Measurements from ENCODE around the gene COA1.
"Not testable (repeated sequence)": the region's sequence is repeated elsewhere in the genome, so short reads cannot be mapped to it uniquely, and the experiment has no call there.

The COA1 gene

DNA sequence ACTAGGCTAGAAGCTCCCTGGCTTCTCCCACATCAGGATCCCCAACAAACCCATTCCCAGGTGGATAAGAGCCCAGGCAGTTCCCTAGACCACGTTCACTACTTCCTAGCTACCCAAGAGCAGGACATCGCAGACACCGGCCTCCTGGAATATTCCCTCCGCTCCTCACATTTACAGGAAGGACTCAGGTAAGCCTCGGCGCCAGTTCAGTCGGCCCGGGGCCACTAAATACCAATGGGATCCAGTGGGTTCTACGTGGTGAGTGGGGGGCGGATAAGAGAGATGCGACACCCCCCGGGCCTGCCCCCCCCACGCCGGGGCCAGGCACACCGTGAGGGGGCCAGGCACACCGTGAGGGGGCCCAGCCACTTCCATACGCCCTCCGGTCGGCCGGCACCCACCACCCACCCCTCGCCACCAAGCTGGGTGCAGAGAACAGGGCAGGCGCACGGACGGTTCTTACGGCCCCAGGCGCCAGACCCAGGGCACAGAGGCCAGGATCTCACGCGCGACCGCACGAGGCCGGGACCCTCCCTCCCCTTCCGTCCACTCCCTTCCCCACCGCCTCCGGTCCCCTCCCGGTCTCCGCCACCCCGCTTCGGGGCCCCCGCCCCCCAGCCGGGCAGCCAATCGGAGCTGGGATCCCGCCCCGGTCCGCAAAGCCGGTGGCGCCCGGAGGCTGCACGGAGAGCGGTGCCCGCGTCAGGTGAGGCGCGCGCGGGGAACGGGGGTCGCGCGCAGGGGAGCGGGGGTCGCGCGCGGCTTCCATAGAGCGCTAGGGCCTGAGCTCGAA is 28.9 kb upstream of the COA1 start, which contains the start of gene BLVRA:
TSS of gene BLVRA (plus strand) at position 652 of the 793 bp plus-strand sequence. CDS start 12,479 bp downstream, outside the sequence.
- no peak for DNase-seq

DNA sequence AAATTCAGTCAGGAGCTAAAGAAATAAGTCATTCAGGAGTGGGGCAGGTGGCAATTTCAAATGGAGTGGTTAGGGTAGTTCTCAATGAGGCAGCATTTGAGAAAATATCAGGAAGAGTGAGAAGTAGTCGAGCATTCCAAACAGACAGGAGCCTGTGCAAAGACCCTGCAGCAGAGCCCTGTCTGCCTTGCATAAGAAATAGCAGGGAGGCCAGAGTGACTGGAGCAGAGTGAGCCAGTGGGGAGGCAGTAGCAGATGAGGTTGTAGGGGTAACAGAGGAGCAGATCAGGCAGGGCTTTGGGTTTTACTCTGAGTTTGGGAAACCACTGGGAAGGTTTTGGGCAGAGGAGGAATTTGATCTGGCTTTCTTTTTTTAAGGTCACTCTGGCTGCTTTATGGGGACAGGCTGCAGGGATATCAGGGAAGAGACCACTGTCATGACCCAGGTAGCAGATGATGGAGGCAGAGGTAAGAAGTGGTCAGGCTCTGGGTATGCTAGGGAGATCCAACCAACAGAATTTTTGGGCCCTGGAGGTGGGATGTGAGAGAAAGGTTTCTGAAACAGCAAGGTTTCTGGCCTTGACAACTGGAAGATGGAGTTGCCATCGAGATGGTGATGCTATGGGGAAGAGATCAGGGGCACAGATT is 27.9 kb upstream of the COA1 start:
- no peak for DNase-seq

DNA sequence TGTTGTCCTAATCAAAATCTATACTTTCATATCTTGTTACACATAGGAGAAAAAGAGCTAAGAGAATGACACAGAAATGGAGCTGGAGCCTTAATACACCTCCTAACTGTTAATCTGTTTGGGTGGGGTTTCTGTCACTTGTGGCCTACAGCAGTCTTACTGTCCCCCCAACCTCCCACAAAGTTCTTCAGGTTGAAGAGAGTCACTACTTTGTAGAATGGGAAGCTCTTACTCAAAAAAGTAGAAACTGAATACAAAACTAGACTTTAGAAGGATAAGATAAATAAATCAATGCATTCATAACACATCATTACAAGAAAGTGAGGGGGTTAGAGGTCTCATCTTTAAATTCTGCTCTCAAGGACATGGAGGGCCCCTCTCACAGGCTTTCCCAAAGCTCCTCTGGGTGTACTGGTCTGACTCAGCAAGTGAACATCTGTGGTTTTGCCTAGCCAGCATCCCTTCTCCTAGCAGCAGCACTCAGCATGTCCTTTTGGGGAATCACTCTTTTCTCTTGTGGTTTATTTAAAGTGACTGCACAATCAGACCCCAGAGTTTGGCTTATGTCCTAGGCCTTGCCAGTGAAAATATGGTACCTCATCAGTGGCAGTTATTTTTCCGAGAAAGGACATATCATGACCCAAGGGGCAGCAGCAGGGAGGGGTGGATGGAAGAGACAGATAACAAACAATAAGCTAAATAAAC is 27.2 kb upstream of the COA1 start:
- DNase-seq, result no peak

DNA sequence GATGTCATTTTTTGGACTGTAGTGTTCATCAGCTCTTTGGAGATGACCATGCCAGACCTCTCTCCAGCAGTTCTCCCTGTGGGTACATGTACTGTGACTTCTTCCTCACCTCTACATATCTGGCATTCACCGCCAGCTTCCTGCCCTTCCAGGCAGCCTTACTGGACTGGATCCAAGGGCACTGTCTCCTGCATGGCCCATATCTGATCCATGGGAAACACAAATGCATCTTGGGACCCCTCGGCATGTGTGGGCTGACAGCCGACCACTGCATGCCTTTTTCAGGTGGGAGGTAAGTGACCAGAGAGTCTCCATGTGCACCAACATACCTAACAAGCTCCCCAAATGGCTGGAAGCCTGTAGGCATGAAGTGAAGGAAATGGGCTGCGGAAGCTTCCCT is 25.3 kb upstream of the COA1 start:
- no peak for DNase-seq

DNA sequence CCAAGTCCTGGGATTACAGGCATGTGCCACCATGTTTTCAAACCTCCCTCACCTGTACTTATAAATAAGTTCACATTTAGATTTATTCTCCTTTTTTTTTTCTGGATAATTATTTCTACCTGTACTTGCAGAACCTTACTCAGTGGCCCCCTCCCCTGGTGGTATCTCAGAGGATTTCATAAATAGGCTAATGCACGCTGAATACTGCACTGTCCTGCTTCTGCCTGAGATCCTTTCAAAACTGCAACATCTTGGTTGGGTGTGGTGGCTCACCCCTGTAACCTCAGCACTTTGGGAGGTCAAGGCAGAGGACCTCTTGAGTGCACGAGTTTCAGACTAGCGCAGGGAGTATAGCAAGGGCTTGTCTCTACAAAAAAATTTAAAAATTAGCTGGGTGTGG is 24.5 kb upstream of the COA1 start:
- DNase-seq, result no peak

DNA sequence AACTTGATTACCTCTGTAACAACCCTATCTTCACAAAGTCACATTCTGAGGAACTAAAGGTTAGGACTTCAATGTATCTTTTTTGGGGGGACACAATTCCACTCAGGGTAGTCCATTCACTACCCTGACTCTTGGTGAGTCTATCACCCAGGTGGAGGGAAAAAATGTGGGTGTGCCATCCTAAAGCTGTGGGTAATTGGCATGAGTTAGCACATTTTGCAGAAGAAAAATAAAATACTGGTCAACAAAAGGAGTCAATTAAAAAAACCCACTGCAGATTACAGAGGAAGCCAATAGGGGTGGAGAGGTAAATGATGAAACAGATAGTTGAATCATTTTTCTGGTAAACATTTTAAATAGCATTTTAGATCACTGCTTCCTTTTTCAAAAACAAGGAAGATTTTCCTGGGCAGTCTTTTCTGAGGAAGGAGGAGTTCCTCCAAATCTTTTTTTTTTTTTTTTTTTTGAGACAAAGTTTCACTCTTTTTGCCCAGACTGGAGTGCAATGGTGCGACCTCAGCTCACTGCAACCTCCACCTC is 24.0 kb upstream of the COA1 start:
- no peak for DNase-seq

DNA sequence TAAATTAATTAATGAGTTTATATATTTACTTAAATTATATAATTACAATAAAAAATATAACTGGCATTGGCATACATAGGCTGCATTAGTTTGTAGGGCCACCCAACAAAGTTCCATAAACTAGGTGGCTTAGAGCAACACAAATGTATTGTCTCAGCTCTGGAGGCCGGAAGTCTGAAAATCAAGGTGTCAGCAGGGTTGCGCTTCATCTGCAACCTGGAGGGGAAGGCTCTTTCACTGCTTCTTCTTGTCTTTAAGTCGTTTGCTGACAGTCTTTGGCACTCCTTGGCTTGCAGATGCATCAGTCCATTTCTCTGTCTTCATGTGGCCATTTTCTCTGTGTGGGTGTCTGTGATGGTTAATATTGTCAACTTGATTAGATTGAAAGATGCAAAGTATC is 23.1 kb upstream of the COA1 start:
- DNase-seq, result no peak

DNA sequence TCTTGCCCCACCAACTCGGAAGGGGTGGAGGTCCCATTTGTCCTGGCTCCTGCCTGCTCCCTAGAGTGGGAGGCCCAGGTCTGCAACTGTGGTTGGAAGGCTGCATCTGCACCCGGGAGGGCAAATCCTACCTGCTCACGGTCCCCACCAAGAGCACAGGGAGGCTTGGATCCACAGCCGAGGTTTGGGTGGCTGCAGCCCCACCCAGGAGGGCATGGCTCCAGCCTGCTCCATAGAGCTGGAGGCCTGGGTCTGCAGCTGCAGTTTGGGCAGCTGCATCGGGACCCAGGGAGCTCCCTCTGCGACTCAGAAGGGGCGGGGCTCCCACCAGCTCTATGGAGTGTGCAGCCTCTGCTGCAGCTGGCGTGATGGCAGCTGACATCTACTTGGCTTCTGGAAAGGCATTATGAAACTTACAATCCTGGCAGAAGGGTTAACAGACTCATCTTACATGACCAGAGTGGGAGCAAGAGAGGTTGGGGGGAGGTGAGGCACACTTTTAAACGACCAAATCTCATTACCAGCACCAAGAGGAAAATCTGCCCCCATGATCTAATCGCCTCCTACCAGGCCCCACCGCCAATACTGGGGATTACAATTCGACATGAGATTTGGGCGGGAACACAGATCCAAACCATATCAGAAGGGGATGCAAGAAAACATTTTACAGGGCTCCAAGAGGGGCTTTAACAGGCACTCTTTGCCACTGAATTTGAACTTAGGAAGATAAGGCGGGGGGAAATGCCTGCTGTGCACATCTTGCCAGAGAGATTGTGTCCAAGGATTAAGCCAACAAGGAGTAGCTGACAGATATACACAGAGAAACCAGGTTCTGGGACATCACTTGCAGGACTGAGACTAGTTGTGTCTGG is 20.9 kb upstream of the COA1 start:
- DNase-seq, result no peak

DNA sequence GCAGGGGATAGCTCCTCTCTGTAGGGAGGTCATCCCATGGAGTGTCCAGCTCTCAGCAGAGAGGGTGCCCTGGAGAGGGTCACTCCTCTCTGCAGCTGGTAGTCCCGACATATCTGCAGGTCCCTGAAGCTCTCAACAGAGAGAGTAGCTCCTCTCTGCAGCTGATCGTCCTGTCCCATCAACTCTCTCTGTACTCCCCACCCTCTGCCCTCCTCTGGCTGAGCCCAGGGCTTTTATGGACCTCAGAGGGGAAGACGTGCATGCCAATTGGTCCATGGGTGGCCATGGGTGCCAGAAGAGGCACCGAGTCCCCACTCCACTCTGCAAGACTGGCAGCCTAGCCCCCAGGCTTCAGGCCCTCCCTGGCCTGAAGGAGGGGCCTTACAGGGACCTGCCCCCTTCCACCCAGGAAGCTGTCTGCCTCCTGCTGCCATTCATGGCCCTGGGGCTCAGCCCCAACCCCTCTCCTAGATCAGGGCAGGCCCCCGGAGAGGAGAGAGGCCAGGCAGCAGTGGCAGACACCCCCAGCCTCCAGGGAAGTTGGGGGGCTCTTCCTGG is 20.1 kb upstream of the COA1 start:
- DNase-seq, result no peak

DNA sequence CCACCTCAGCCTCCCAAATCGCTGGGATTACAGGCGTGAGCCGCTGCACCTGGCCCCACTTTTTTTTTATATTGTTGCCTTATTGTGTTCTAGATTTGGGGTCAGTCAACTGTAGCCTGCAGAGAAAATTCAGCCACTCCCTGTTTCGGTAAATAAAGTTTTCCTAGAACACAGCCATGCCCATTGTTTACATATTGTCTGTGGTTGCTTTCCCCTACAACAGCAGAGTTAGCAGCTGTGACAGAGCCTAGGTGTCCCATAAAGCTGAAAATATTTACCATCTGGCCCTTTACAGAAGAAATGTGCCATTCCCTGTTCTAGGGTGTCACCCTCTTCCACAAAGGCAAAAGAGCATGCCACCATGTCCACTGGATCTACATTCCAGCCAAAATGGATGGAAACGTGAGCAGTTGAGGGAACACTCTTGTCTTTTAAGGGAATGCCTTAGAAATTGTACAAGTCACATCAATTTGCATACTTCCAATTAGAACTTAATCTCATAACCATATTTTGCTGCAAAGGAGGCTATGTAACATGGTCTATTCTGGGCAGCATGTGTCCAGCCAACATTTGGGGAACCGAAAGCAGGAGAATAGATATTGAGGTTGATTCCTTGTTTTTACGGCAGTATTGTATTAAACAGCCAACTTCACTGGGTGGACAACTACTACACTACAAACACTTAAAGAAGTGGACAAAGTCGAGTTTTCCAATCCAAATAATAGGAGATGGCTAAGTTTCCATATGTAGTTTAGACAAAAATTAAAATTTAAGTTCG is 18.2 kb upstream of the COA1 start:
- DNase-seq, result no peak

DNA sequence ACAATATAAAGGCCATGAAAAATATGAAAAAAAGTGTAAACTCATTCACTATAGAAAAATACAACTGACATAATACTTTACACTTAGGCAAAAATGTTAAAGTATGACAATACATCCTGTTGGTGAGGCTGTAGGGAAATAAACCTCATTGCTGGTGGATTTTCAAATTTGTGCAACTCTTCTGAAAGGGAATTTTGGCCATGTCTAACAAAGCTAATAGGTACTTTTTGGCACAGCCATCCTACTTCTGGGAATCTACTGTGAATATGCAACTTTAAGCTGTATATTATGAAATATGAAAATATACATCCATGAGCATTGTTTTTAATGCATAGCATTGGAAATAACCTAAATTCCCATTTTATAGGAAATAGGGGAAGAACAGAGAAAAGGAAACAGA is 13.4 kb upstream of the COA1 start:
- DNase-seq, result no peak

DNA sequence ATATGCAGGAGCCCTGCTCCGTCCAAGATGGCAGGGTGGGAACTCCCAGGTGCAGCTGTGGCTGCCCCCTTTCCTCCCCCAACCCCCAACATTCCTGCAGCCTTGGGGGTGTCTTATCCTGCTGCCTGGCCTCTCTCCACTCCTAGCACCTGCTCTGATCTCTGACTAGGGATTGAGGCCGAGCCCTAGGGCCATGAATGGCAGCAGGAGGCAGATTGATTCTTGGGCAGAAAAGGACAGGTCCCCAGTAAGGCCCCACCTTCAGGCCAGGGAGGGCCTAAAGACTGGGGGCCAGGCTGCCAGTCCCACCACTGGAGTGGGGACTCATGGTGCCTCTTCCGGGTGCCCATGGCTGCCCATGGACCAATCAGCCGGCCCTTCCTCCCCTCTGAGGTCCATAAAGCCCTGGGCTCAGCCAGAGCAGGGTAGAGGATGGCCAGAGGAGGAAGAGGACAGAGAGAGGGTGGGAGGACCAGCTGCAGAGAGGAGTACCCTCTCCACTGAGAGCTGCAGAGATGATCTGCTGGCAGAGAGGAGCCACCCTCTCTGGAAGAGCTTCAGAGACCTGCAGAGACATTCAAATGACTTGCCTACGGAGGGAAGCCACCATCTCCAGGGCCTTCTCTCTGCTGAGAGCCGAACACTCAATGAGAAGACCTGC is 8.3 kb upstream of the COA1 start:
- no peak for DNase-seq

DNA sequence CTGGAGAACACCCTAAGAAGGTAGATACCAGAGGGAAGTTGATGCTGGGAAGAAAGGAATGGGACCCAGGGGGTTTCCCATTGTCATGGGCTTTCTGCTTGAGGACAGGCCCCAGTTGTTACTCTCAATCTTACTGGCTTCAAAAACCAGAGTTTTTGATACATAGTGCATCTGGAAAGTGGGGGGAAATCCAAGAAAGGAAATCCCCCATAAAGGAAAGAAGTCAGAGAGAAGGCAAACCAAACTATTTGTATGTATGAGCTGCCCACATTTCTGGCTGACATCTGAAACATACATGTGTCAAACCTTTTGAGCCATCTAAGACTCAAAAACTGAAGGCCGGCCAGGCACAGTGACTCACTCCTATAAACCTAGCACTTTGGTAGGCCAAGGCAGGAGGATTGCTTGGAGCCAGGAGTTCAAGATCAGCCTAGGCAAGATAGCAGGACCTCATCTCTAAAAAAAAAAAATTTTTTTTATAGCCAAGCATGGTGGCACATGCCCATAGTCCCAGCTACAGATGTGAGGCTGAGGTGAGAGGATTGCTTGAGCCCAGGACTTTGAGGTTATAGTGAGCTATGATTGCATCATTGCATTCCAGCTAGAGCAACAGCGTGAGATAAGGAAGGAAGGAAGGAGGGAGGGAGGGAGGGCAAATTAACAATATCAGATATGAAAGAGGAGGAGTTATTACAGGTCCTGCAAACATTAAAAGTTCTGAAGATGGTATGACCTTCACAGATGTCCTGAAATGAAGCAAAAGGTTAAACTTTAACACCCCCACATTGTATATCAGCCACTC is 6.7 kb upstream of the COA1 start:
- no peak for DNase-seq

DNA sequence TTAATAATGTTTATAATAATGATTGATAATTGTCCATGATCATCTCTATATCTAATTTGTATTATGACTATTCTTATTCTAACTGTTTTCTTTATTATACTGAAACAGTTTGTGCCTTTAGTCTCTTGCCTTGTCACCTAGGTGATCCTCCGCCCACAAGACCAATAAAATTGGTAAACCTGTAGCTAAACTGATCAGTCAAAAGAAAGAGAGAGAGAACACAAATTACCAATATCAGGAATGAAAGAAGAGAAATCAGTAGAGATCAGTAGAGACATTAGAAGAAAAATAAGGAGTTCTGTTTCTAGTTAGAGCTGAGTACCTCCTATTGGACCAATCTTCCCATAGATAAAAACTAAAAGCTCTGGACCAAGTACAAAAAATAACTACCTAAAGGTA is 6.1 kb upstream of the COA1 start:
- no peak for DNase-seq

DNA sequence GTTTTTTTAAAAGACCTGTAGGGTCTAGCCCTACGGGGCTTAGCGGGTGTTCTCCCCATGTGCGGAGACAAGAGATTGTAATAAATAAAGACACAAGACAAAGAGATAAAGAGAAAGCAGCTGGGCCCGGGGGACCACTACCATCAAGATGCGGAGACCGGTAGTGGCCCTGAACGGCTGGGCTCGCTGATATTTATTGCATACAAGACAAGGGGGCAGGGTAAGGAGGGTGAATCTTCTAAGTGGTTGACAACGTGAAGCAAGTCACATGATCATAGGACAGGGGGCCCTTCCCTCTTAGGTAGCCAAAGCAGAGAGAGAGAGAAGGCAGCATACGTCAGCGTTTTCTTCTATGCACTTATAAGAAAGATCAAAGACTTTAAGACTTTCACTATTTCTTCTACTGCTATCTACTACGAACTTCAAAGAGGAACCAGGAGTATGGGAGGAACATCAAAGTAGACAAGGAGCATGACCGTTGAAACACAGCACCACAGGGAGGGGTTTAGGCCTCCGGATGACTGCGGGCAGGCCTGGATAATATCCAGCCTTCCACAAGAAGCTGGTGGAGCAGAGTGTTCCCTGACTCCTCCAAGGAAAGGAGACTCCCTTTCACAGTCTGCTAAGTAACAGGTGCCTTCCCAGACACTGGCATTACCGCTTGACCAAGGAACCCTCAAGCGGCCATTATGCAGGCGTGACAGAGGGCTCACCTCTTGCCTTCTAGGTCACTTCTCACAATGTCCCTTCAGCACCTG is 5.4 kb upstream of the COA1 start:
- DNase-seq, result not testable (repeated sequence)

DNA sequence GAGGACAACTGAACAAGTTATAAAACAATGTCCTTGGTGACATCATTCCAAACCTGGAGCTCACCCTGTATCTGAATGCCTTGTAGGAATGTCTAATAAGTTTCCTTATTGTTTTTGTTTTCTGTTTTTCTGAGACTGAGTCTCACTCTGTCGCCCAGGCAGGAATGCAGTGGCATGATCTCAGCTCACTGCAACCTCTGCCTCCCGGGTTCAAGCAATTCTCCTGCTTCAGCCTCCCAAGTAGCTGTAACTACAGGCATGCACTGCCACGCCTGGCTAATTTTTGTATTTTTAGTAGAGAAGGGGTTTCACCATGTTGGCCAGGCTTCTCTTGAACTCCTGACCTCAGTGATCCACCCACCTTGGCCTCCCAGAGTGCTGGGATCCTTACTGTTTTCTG is 2.2 kb upstream of the COA1 start:
- not testable (repeated sequence) for DNase-seq

DNA sequence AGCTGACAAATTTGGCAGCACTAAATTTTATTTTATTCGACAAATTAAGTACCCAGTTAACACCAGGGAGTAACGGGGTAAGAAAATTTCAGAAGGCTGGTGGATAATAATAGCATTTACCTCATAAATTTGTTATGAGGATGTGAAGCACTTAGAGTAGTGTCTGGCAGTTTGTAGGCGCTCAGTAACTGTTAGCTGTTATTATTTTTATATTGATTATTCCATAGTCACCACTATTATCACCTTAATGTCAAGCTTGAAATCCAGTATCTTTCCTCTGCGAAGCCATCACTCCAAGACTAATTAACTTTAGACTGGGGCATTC is 563 bp upstream of the COA1 start:
- DNase-seq, result no peak

DNA sequence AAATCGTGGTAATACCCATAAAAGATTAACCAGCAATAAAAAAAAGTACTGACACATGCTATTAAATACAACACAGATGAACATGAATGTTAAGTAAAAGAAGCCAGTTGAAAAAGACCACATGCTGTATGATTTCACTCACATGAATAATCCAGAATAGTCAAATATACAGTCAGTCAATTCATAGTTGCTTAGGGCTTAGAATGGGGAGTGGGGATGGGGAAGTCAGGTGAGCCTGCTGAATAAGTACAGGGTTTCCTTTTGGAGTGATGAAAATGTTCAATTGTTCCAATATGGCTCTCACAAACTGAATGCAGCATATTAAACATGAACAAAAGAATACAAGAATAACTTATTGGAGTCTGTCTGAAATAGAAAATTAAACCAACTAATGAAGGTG is 1.8 kb downstream of the COA1 start:
- no peak for DNase-seq

DNA sequence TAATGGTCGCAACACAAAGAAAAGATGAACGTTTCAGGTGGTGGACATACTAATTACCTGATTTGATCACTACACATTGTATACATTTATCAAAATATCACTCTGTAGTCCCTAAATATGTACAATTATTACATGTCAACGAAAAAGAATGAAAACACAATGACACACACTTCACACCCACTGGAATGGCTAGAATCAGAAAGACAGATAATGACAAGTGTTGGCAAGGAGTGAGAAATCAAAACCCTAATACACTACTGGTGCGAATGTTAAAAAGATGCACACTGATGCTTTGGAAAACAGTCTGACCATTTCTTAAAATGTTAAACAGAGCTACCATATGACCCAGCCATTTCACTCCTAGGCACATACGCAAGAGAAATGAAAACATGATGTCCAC is 2.3 kb downstream of the COA1 start:
- DNase-seq, result no peak

DNA sequence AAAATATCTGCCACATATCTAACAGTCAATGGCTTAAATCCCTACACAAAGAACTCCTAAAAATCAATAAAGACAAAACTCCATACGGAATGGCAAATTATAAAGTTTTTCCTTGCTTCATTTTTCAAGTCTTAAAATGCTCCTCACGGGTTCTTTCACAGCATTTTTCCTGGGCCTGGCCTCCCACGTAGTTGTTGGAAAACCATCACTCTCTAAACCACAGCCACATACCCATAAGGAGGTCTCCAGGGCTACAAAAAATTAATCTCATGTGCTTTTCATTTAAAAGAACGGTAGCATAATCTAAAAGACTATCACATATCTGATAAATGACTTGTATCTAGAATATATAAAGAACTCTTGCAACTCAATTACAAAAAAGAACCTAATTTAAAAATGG is 2.9 kb downstream of the COA1 start:
- no peak for DNase-seq

Data from NCI-H1436 treated with DMSO at 0.1 percent for 48 hours (cell line).